Measurements from ENCODE around the gene TLNRD1. TPM values are rescaled to one million over a fixed set of nuclear protein-coding genes. Genes with fewer than 3 reads are reported as not detected.

TLNRD1 gene
- total RNA-seq, 1 experiment from 2014 or later = 19.3 TPM

DNA sequence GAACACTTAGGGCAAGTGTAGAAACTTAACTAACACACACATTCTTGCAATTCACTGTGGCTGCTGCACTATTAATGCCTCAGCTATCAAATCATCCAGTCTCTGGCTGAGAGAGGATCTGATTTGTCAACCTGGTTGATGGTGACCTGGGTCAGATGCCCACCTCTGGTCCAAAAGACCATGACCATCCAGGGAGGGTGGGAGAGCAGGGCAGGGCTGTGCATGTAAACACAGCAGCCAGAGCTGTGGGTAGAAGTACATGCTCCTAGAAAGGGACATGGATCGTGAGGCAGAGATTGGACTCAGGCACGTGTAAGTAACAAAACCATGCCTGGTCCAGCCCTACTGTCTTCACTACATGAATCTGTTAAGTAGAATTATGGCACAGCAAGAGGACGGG, 28.4 kb upstream of the TLNRD1 start:
- no peaks in the 10 kb centered on the region for H3K27me3 ChIP-seq (ENCODE audit: insufficient read depth, low read length)
- no CpG with 5 or more reads among the region's 3 CpGs for WGBS (ENCODE audit: extremely low coverage, insufficient read length, low lambda C conversion rate)
- H2AK5ac ChIP-seq (ENCODE audit: insufficient read length, low read length) = no peak overlapping the region
- H3K4me2 ChIP-seq (ENCODE audit: insufficient read depth, insufficient read length, low read length) = no peak overlapping the region
- H3T11ph ChIP-seq (ENCODE audit: low read length) = no peak overlapping the region
- H3K27me3 Mint-ChIP-seq (ENCODE audit: low read depth) = no peaks in the 10 kb centered on the region
- H3K4me1 ChIP-seq (ENCODE audit: insufficient read depth, low read length) = peaks cover 12% of the 10 kb centered on the region
- no peak for DNase-seq
- no peaks in the 10 kb centered on the region for H3K23me2 ChIP-seq (ENCODE audit: insufficient read length, low read depth, low read length, poor library complexity, severe bottlenecking)
- H3K14ac ChIP-seq (ENCODE audit: insufficient read depth, low read length) = no peak overlapping the region
- peaks cover 6% of the 10 kb centered on the region for H3K79me1 ChIP-seq (ENCODE audit: insufficient read depth, low read depth, low read length, poor library complexity, severe bottlenecking)
- no peak overlapping the region for H3K27ac ChIP-seq (ENCODE audit: insufficient read length, low read depth, low read length)
- no peaks in the 10 kb centered on the region for H3K9me3 Mint-ChIP-seq
- no peaks in the 10 kb centered on the region for H4K20me1 ChIP-seq (ENCODE audit: control insufficient read depth, insufficient read depth, insufficient read length)
- no peak overlapping the region for H2AFZ ChIP-seq (ENCODE audit: low read length)
- peaks cover 6 to 37% (median 27%) of the 10 kb centered on the region in 3 experiments; a peak in 6 of 7 replicates for H3K36me3 Mint-ChIP-seq (ENCODE audit: insufficient read depth in 1 of 3, low read depth in 3 of 3)
- no peak overlapping the region for H2BK120ac ChIP-seq (ENCODE audit: low read depth, low read length, poor library complexity, severe bottlenecking)
- no peak overlapping the region for H2BK20ac ChIP-seq (ENCODE audit: low read depth, low read length, poor library complexity, severe bottlenecking)
- H3K9me3 ChIP-seq (ENCODE audit: control insufficient read depth, low read depth, low read length) = no peaks in the 10 kb centered on the region
- no peak overlapping the region for H3K9ac ChIP-seq (ENCODE audit: extremely low read depth, insufficient read length, low read length)
- no peak overlapping the region for H2BK5ac ChIP-seq (ENCODE audit: insufficient read length, low read length)
- peaks cover 46 to 50% of the 10 kb centered on the region in 2 experiments for H3K4me1 Mint-ChIP-seq
- no peak overlapping the region for H2BK12ac ChIP-seq (ENCODE audit: insufficient read length, low read depth, low read length)
- H3K79me2 ChIP-seq (ENCODE audit: insufficient read depth, low read length) = peaks cover 7% of the 10 kb centered on the region; the same call in 1 of the 2 replicates
- no peak overlapping the region for H3K4ac ChIP-seq (ENCODE audit: low read depth, low read length)
- H3K23ac ChIP-seq (ENCODE audit: insufficient read length, low read depth, low read length) = no peak overlapping the region
- TF ChIP-seq, protein P1, sequence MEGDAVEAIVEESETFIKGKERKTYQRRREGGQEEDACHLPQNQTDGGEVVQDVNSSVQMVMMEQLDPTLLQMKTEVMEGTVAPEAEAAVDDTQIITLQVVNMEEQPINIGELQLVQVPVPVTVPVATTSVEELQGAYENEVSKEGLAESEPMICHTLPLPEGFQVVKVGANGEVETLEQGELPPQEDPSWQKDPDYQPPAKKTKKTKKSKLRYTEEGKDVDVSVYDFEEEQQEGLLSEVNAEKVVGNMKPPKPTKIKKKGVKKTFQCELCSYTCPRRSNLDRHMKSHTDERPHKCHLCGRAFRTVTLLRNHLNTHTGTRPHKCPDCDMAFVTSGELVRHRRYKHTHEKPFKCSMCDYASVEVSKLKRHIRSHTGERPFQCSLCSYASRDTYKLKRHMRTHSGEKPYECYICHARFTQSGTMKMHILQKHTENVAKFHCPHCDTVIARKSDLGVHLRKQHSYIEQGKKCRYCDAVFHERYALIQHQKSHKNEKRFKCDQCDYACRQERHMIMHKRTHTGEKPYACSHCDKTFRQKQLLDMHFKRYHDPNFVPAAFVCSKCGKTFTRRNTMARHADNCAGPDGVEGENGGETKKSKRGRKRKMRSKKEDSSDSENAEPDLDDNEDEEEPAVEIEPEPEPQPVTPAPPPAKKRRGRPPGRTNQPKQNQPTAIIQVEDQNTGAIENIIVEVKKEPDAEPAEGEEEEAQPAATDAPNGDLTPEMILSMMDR (conservative IDR thresholded peaks at IDR 0.05) = no peak
- no peak overlapping the region for H3K56ac ChIP-seq (ENCODE audit: insufficient read length, low read depth, low read length)
- no peak overlapping the region for H4K8ac ChIP-seq (replicated peaks; ENCODE audit: insufficient read length, low read depth, low read length)
- H2BK15ac ChIP-seq (ENCODE audit: low read depth, low read length) = no peak overlapping the region
- H4K91ac ChIP-seq (ENCODE audit: insufficient read length, low read depth, low read length) = no peak overlapping the region
- no peak overlapping the region for H3K18ac ChIP-seq (ENCODE audit: insufficient read length, low read depth, low read length)
- H3K4me3 Mint-ChIP-seq = no peak overlapping the region
- no peak overlapping the region for H4K5ac ChIP-seq (ENCODE audit: insufficient read length, low read depth, low read length)
- H3K27ac Mint-ChIP-seq = peak overlapping the region in 2 of 3 experiments; percentile 30 to 62; a peak in 1 of 7 replicates
